ENCODE results near the gene TMSB10.

The TMSB10 gene

GRCh38 chr2:84925336-84925723 lies 19.9 kb downstream of the TMSB10 start:
- H3K36me3 ChIP-seq (ENCODE audit: control insufficient read depth, insufficient read depth, low read length), result no peaks in the 10 kb centered on the region
- no peak overlapping the region for H3K4me3 ChIP-seq (ENCODE audit: low read depth, low read length)
- no peaks in the 10 kb centered on the region for H3K27me3 ChIP-seq (ENCODE audit: control insufficient read depth, insufficient read depth, low read length)
- H3K9ac ChIP-seq (ENCODE audit: low read depth, low read length), result no peak overlapping the region
- H3K9me3 ChIP-seq (ENCODE audit: control insufficient read depth, insufficient read depth, low read length), result no peaks in the 10 kb centered on the region
- peaks cover 10% of the 10 kb centered on the region for H3K4me1 ChIP-seq (ENCODE audit: control insufficient read depth, insufficient read depth, low read length)

GRCh38 chr2:84925724-84926376 lies 20.4 kb downstream of the TMSB10 start:
- Histone ChIP-seq H3K36me3 (ENCODE audit: control insufficient read depth, insufficient read depth, low read length) (no peaks in the 10 kb centered on the region), H3K27me3 (ENCODE audit: control insufficient read depth, insufficient read depth, low read length) (no peaks in the 10 kb centered on the region), H3K9ac (ENCODE audit: low read depth, low read length) (no peak overlapping the region), H3K4me3 (ENCODE audit: low read depth, low read length) (peak overlapping the region; percentile 68), H3K4me1 (ENCODE audit: control insufficient read depth, insufficient read depth, low read length) (peaks cover 10% of the 10 kb centered on the region), H3K9me3 (ENCODE audit: control insufficient read depth, insufficient read depth, low read length) (no peaks in the 10 kb centered on the region)

DNA sequence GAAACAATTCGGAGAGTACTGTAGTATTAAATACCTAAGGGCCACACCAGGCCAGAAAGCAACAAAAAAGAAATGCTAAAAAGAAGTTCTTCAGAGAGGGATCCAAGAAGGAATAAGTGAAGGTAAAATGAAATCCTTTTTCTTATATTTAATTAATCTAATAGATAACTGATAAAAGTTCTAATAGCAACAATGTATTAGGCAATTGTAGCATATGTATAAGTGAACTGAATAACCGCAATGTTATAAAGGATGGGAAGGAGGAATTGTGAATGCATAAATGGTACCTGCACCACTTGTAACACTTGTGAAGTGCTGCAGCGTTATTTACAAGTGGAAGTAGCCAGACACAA lies 21.8 kb downstream of the TMSB10 start:
- Histone ChIP-seq H3K27me3 (ENCODE audit: control insufficient read depth, insufficient read depth, low read length) (no peaks in the 10 kb centered on the region), H3K9ac (ENCODE audit: low read depth, low read length) (no peak overlapping the region), H3K4me3 (ENCODE audit: low read depth, low read length) (peak overlapping the region; percentile 26), H3K4me1 (ENCODE audit: control insufficient read depth, insufficient read depth, low read length) (peaks cover 10% of the 10 kb centered on the region), H3K9me3 (ENCODE audit: control insufficient read depth, insufficient read depth, low read length) (no peaks in the 10 kb centered on the region), H3K36me3 (ENCODE audit: control insufficient read depth, insufficient read depth, low read length) (no peaks in the 10 kb centered on the region)

DNA sequence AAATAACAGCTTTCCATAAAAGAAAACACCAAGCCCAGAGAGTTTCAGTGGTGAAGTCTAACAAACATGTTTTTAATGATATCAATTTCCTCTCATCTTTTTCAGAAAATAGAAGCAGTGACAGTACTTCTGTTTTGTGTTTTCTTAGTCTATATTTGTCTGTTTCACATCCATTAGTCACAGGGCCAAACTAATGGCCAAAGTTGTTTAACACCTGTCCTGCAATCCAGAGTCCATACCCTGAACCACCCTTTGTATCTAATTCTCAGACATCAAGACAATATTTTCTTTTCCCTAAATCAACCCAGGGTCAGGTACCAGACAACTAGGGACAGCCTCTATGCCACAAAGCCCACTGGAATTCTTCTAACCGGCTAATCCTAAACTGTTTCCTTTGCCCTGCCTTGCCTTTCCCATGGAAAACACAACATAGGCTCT lies 25.9 kb downstream of the TMSB10 start:
- Histone ChIP-seq H3K4me1 (ENCODE audit: control insufficient read depth, insufficient read depth, low read length) (peaks cover 3% of the 10 kb centered on the region), H3K9me3 (ENCODE audit: control insufficient read depth, insufficient read depth, low read length) (no peaks in the 10 kb centered on the region), H3K27me3 (ENCODE audit: control insufficient read depth, insufficient read depth, low read length) (no peaks in the 10 kb centered on the region), H3K4me3 (ENCODE audit: low read depth, low read length) (no peak overlapping the region), H3K36me3 (ENCODE audit: control insufficient read depth, insufficient read depth, low read length) (no peaks in the 10 kb centered on the region), H3K9ac (ENCODE audit: low read depth, low read length) (no peak overlapping the region)

GRCh38 chr2:84938194-84938879 lies 32.9 kb downstream of the TMSB10 start:
- Histone ChIP-seq H3K4me1 (ENCODE audit: control insufficient read depth, insufficient read depth, low read length) (peaks cover 9% of the 10 kb centered on the region), H3K9me3 (ENCODE audit: control insufficient read depth, insufficient read depth, low read length) (no peaks in the 10 kb centered on the region), H3K9ac (ENCODE audit: low read depth, low read length) (no peak overlapping the region), H3K4me3 (ENCODE audit: low read depth, low read length) (no peak overlapping the region), H3K27me3 (ENCODE audit: control insufficient read depth, insufficient read depth, low read length) (no peaks in the 10 kb centered on the region), H3K36me3 (ENCODE audit: control insufficient read depth, insufficient read depth, low read length) (no peaks in the 10 kb centered on the region)

GRCh38 chr2:84939426-84940087 lies 34.1 kb downstream of the TMSB10 start:
- H3K36me3 ChIP-seq (ENCODE audit: control insufficient read depth, insufficient read depth, low read length), result no peaks in the 10 kb centered on the region
- no peaks in the 10 kb centered on the region for H3K9me3 ChIP-seq (ENCODE audit: control insufficient read depth, insufficient read depth, low read length)
- no peak overlapping the region for H3K9ac ChIP-seq (ENCODE audit: low read depth, low read length)
- no peak overlapping the region for H3K4me3 ChIP-seq (ENCODE audit: low read depth, low read length)
- no peaks in the 10 kb centered on the region for H3K27me3 ChIP-seq (ENCODE audit: control insufficient read depth, insufficient read depth, low read length)
- peaks cover 9% of the 10 kb centered on the region for H3K4me1 ChIP-seq (ENCODE audit: control insufficient read depth, insufficient read depth, low read length)

DNA sequence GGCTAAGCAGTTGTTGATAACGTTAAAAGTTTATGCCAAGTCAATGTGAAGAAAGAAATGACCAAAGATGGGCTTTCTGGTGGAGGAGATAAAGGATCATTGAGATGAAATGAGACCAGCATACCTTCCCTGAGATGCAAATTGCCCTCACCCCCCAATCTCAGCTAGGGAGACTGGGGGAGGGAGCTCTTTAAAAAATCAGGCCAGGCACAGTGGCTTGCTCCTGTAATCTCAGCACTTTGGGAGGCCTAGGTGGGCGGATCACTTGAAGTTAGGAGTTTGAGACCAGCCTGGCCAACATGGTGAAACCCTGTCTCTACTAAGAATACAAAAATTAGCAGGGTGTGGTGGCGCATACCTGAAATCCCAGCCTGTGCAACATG lies 34.6 kb downstream of the TMSB10 start:
- Histone ChIP-seq H3K4me1 (ENCODE audit: control insufficient read depth, insufficient read depth, low read length) (peaks cover 9% of the 10 kb centered on the region), H3K9ac (ENCODE audit: low read depth, low read length) (no peak overlapping the region), H3K36me3 (ENCODE audit: control insufficient read depth, insufficient read depth, low read length) (no peaks in the 10 kb centered on the region), H3K27me3 (ENCODE audit: control insufficient read depth, insufficient read depth, low read length) (no peaks in the 10 kb centered on the region), H3K9me3 (ENCODE audit: control insufficient read depth, insufficient read depth, low read length) (no peaks in the 10 kb centered on the region), H3K4me3 (ENCODE audit: low read depth, low read length) (no peak overlapping the region)

DNA sequence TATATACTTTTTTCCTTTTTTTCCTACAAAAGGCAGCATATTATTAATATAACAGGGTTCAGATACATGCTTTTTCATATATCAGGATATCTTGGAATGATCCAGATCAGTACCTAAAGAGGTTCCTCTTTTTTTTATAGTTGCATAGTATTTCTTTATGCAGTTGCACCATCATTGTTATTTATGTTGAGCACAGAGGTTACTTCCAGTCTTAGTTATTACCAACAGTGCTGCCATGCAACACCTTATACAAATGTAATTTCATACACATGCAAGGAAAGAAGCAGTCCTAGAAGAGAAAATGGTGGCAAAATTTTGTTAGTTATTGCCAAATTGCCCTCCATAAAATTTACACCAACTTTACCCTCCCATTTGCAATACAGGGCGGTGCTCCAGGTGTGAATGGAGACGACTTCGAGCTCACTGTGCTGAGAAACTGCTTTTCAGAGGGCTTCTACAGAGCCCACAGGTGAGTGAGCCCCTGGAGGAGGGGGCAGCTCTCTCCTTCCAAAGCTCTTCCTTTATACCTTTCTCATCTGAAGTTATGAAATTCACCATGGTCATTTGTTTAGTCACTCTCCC lies 35.5 kb downstream of the TMSB10 start:
- no peaks in the 10 kb centered on the region for H3K36me3 ChIP-seq (ENCODE audit: control insufficient read depth, insufficient read depth, low read length)
- no peaks in the 10 kb centered on the region for H3K27me3 ChIP-seq (ENCODE audit: control insufficient read depth, insufficient read depth, low read length)
- peaks cover 9% of the 10 kb centered on the region for H3K4me1 ChIP-seq (ENCODE audit: control insufficient read depth, insufficient read depth, low read length)
- H3K4me3 ChIP-seq (ENCODE audit: low read depth, low read length), result no peak overlapping the region
- no peak overlapping the region for H3K9ac ChIP-seq (ENCODE audit: low read depth, low read length)
- H3K9me3 ChIP-seq (ENCODE audit: control insufficient read depth, insufficient read depth, low read length), result no peaks in the 10 kb centered on the region

DNA sequence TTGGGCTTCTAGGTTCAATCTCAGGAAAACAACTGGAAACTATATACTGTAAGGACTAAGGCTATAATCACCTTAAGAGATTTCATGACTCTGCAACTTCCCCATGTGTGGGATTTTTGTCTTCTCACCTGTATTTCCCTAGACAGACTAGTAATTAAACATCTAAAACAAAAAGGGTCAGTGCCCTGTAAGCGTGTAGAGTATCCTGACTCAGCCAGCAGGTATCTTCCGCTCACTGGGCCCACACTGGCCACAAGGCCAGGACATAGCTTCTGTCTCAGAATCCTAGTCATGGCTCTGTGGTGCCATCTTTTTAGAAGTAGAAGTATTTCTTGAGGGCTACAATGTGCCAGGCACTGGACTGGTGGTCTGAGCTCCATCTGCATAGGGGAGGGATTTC lies 36.7 kb downstream of the TMSB10 start:
- H3K9me3 ChIP-seq (ENCODE audit: control insufficient read depth, insufficient read depth, low read length), result no peaks in the 10 kb centered on the region
- H3K4me1 ChIP-seq (ENCODE audit: control insufficient read depth, insufficient read depth, low read length), result peaks cover 13% of the 10 kb centered on the region
- H3K9ac ChIP-seq (ENCODE audit: low read depth, low read length), result no peak overlapping the region
- H3K4me3 ChIP-seq (ENCODE audit: low read depth, low read length), result no peak overlapping the region
- no peaks in the 10 kb centered on the region for H3K36me3 ChIP-seq (ENCODE audit: control insufficient read depth, insufficient read depth, low read length)
- no peaks in the 10 kb centered on the region for H3K27me3 ChIP-seq (ENCODE audit: control insufficient read depth, insufficient read depth, low read length)

DNA sequence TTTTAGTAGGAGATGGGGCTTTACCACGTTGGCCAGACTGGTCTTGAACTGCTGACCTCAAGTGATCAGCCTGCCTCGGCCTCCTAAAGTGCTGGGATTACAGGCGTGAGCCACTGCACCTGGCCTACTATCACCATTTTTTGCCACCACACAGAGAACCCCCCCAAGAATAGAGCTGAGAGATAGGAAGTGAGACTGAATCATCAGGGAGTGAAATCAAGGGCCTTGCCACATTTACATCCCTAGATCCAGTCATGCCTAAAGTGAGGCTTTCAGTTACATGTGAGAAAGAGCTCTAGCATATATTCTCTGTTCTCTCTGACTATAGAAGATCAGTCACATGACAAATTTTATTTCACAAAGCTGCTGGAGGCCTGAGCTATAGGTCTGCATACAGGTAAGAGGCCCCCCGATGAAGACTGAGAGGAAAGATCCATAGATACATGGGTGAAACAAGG lies 37.5 kb downstream of the TMSB10 start:
- H3K9me3 ChIP-seq (ENCODE audit: control insufficient read depth, insufficient read depth, low read length), result no peaks in the 10 kb centered on the region
- H3K9ac ChIP-seq (ENCODE audit: low read depth, low read length), result no peak overlapping the region
- peaks cover 13% of the 10 kb centered on the region for H3K4me1 ChIP-seq (ENCODE audit: control insufficient read depth, insufficient read depth, low read length)

GRCh38 chr2:84944295-84944909 lies 38.9 kb downstream of the TMSB10 start:
- Histone ChIP-seq H3K36me3 (ENCODE audit: control insufficient read depth, insufficient read depth, low read length) (no peaks in the 10 kb centered on the region), H3K9ac (ENCODE audit: low read depth, low read length) (no peak overlapping the region), H3K27me3 (ENCODE audit: control insufficient read depth, insufficient read depth, low read length) (no peaks in the 10 kb centered on the region), H3K4me3 (ENCODE audit: low read depth, low read length) (no peak overlapping the region), H3K9me3 (ENCODE audit: control insufficient read depth, insufficient read depth, low read length) (no peaks in the 10 kb centered on the region), H3K4me1 (ENCODE audit: control insufficient read depth, insufficient read depth, low read length) (peaks cover 10% of the 10 kb centered on the region)

More for the DNA sequence above, 37.5 kb downstream of the TMSB10 start:
- no peaks in the 10 kb centered on the region for H3K36me3 ChIP-seq (ENCODE audit: control insufficient read depth, insufficient read depth, low read length)
- H3K27me3 ChIP-seq (ENCODE audit: control insufficient read depth, insufficient read depth, low read length), result no peaks in the 10 kb centered on the region
- H3K4me3 ChIP-seq (ENCODE audit: low read depth, low read length), result no peak overlapping the region
